GM19324 (cell line): ENCODE measurements around the gene ATF7IP.
"Not testable (repeated sequence)": the region's sequence is repeated elsewhere in the genome, so short reads cannot be mapped to it uniquely, and the experiment has no call there.

ENCODE experiments used
- ATAC-seq: cut with Tn5 transposase; IDR thresholded peaks from one replicate; pipeline ENCODE4 v1.9.1; 2021; ENCODE audit warnings: mild to moderate bottlenecking, moderate library complexity; ENCODE audit not compliant: unreplicated experiment, low FRiP score

Gene ATF7IP, protein sequence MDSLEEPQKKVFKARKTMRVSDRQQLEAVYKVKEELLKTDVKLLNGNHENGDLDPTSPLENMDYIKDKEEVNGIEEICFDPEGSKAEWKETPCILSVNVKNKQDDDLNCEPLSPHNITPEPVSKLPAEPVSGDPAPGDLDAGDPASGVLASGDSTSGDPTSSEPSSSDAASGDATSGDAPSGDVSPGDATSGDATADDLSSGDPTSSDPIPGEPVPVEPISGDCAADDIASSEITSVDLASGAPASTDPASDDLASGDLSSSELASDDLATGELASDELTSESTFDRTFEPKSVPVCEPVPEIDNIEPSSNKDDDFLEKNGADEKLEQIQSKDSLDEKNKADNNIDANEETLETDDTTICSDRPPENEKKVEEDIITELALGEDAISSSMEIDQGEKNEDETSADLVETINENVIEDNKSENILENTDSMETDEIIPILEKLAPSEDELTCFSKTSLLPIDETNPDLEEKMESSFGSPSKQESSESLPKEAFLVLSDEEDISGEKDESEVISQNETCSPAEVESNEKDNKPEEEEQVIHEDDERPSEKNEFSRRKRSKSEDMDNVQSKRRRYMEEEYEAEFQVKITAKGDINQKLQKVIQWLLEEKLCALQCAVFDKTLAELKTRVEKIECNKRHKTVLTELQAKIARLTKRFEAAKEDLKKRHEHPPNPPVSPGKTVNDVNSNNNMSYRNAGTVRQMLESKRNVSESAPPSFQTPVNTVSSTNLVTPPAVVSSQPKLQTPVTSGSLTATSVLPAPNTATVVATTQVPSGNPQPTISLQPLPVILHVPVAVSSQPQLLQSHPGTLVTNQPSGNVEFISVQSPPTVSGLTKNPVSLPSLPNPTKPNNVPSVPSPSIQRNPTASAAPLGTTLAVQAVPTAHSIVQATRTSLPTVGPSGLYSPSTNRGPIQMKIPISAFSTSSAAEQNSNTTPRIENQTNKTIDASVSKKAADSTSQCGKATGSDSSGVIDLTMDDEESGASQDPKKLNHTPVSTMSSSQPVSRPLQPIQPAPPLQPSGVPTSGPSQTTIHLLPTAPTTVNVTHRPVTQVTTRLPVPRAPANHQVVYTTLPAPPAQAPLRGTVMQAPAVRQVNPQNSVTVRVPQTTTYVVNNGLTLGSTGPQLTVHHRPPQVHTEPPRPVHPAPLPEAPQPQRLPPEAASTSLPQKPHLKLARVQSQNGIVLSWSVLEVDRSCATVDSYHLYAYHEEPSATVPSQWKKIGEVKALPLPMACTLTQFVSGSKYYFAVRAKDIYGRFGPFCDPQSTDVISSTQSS

DNA sequence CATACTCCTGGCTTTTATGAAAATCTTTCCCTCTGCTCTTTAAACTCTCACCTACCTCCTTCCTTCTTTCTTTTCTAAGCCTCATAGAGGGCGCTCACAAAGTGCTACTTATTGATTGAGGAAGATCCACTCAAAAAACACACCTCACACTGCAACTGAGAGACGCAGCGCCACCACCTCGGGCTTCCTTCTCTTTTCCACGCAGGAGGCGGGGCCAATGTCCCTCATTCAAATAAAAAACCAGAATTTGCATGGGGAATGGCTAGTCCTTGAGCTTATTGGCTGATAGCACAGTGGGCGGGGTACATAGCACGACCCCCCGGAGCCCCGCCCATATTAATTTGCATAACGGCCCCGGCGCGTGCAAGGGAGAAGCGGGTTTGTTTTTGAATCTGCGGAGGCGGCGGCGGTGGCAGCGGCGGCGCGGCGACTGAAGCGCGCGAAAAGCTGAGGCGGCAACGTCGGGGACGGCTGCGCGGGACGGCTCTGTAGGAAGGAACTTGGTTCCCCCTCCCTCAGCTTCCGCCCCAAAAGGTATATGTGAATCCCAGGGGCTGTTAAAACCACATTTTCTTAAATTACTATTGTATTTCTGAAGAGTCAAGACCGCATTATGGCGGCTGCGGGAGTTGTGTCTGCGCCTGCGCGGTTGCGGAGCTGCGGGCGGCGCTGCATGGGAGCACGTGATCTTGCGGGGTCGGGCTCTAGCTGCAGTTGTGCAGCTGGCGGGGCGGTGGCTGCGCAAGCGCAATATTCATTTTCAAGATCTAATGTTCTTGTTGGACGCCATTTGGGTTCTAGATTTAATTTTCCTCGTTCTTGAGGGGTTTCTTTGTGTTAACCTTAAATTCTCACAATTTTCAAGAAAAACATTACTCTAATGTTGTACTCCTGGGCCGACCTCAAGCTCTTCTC lies at the start of gene ATF7IP:
Gene ATF7IP (plus strand): TSS at position 389 of the 915 bp plus-strand sequence. CDS start 58,234 bp downstream, outside the sequence.
- ATAC-seq = peak; percentile 80

DNA sequence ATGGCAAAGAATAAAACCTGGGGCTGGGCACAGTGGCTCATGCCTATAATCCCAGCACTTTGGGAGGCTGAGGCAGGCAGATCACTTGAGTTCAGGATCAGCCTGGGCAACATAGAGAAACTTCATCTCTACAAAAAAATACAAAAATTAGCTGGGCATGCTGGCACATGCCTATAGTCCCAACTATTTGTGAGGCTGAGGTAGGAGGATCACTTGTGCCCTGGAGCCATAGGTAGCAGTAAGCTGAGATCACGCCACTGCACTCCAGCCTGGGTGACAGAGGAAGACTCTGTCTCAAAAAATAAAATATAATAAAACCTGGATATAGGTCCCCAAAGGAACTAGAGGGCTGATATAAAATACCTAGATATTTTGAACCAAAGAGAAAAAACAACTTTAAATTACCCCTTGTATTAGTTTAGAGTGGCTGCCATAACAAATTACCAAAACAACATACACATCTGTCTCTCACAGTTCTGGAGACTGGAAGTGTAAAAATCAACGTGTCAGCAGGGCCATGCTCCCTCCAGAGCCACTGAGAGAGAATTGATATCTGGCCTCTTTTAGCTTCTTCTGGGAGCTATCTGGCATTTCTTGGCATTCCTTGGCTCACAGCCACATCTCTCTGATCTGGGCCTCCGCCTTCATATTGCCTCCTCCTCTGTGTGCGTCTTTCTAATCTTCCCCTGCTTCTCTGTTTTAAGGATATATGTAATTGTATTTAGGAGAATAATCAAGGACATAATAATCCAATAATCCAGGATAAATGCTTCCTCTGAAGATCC lies 47.9 kb upstream of the ATF7IP start:
- ATAC-seq = no peak

DNA sequence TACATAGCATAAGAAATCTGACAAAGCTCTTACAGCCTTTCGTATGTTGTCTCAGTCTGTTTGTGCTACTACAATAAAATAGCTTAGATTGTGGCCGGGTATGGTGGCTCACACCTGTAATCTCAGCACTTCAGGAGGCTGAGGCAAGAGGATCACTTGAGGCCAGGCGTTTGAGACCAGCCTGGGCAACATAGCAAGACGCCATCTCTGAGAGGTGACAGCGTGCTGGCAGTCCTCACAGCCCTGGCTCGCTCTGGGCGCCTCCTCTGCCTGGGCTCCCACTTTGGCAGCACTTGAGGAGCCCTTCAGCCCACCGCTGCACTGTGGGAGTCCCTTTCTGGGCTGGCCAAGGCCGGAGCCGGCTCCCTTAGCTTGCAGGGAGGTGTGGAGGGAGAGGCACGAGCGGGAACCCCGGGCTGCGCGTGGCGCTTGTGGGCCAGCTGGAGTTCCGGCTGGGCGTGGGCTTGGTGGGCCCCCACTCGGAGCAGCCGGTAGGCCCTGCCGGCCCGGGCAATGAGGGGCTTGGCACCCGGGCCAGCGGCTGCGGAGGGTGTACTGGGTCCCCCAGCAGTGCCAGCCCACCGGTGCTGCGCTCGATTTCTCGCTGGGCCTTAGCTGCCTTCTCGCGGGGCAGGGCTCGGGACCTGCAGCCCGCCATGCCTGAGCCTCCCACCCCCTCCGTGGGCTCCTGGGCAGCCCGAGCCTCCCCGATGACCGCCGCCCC lies 45.6 kb upstream of the ATF7IP start:
- not testable (repeated sequence) for ATAC-seq

DNA sequence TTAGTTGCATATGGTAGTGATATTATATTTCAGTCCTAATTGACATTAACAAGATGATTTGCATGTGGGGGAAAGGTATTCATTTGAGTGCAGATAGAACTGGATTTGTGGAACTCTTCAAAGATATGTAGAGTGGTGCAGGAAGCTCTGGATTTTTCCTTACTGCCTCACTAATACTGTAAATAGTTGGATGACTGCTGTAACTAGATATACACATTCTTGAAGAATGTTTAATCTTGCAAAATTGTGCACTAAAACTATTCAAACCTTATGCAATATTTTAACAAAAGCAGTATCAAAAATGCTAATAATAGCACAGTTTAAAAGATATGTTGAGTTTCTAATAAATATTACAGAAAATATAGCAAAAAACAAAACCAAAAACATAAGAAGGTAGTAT lies 43.1 kb upstream of the ATF7IP start:
- ATAC-seq = no peak

DNA sequence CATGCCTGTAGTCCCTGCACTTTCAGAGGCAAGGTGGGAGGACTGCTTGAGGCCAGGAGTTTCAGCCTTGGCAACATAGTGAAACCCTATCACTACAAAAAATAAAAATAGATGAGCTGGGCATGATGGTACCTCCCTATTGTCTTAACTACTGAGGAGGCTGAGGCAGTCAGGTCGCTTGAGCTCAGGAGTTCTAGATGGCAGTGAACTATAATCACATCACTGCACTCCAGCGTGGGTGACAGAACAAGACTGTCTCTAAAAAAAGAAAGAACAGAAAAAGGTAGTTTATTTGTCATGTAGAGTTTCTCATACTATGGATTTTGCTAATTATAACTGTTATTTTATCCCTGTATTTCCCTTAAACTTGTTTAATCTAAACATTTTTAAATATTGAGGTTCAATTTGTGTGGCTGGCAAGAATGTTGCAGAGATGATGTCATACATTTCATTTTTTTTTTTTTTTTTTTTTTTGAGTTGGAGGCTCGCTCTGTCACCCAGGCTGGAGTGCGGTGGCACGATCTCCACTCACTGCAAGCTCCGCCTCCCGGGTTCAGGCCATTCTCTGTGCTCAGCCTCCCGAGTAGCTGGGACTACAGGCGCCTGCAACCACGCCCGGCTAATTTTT lies 39.7 kb upstream of the ATF7IP start:
- ATAC-seq = no peak

DNA sequence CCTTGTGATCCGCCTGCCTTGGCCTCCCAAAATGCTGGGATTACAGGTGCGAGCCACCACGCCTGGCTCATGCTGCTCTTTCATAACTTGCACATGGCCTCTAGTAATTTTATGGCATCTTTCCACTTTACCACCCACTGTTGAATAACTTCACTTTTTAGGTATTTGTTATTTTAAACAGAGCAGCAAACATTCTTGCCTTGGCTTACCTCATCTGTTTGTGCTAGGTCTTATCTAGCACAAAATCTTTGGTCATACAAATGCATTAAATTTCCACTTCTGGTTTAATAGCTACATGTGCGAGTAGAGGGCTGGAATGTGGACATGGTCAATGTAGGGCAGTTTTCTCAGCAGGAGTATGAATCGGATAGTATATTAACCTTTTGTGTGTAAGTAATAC lies 38.8 kb upstream of the ATF7IP start:
- no peak for ATAC-seq

DNA sequence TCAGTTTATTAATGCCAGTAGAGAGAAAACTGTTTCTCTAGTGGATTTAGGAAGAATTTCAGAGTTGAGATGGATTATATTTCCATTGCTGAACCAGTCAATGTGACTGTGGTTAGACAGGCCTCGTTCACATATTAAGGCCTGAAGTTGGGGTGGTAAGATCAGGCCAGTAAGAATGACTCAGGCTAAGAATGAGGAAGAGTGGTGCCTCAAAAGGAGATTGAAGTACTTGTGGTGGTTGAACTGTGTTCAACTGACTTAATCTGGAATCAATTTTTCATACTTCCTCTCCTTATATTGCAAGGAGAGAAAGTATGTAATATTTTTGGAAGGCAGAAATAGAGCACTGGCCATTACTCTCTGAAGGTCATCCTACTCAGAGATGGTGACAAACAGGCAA lies 37.8 kb upstream of the ATF7IP start:
- ATAC-seq = no peak

DNA sequence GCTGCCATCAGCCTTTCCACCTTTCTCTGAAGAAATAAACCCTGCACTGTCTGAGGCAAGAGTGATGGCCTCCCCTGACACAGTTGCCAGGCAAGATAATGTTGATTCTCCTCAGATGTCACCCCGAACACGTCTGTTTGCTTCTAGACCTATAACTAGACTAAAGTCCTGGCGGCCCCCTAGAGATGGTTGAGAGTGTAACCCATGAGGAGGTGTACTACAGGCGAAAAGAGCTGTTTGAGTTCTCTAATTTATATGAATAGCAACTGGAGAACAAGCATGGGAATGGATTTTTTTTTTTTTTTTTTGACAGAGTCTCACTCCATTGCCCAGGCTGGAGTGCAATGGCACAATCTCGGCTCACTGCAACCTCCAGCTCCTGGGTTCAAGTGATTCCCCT lies 33.0 kb upstream of the ATF7IP start:
- no peak for ATAC-seq

DNA sequence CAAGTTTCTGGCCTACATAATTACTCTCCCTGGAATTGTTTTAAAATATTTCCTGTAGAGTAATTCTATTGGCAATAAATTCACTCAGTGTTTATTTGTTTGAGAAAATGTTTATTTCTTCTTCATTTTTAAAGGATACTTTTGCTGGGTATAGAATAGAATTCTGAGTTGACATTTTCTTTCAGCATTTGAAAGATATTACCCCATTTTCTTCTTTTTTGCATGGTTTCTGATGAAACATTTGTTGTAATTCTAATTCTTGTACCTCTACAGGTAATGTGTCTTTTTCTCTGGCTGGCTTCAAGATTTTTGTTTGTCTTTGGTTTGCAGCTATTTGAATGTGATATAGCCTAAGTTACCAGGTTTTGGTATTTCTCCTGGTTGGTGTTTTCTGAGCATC lies 25.1 kb upstream of the ATF7IP start:
- no peak for ATAC-seq

DNA sequence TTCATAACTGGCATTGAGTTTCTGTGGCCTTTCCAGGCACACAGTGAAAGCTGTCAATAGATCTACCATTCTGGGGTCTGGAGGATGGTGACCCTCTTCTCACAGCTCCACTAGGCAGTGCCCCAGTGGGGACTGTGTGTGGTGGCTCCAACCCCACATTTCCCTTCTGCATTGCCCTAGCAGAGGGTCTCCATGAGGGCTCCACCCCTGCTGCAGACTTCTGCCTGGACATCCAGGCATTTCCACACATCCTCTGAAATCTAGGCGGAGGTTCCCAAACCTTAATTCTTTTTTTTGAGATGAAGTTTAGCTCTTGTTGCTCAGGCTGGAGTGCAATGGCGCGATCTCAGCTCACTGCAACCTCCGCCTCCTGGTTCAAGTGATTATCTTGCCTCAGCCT lies 14.0 kb upstream of the ATF7IP start:
- ATAC-seq = not testable (repeated sequence)

DNA sequence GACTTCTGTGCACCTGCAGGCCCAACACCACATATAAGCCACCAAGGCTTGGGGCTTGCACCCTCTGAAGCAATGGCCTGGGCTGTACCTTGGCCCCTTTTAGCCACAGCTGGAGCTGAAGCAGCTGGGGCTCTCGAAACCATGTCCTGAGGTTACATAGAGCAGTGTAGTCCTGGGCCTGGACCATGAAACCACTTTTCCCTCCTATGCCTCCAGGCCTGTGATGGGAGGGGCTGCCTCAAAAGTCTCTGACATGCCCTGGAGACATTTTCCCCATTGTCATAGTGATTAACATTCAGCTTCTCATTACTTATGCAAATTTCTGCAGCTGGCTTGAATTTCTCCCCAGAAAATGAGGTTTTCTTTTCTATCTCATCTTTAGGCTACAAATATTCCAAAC lies 13.4 kb upstream of the ATF7IP start:
- ATAC-seq = not testable (repeated sequence)

DNA sequence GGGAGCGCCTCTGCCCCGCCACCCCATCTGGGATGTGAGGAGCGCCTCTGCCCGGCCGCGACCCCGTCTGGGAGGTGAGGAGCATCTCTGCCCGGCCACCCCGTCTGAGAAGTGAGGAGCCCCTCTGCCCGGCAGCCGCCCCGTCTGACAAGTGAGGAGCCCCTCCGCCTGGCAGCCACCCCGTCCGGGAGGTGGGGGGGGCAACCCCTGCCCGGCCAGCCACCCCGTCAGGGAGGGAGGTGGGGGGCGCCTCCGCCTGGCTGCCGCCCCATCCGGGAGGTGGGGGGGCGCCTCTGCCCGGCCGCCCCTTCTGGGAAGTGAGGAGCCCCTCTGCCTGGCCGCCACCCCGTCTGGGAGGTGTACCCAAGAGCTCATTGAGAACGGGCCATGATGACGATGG lies 10.8 kb upstream of the ATF7IP start:
- ATAC-seq = not testable (repeated sequence)

DNA sequence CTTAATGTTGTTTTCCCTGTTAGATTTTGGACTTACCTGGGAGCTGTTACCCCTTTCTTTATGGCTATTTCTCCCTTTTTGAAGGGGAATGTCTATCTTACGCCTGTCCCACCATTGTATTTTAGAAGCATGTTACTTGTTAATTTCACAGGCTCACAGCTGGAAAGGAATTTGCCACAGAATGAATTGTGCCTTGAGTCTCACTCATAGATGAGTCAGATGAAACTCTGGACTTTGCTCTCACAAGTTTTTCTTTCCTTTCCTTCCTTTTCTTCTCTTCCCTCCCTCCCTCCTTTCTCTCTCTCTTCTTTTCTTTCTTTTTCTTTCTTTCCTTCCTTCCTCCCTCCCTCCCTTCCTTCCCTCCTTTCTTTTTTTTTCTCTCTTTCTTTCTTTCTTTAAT lies 9.3 kb upstream of the ATF7IP start:
- ATAC-seq = no peak

DNA sequence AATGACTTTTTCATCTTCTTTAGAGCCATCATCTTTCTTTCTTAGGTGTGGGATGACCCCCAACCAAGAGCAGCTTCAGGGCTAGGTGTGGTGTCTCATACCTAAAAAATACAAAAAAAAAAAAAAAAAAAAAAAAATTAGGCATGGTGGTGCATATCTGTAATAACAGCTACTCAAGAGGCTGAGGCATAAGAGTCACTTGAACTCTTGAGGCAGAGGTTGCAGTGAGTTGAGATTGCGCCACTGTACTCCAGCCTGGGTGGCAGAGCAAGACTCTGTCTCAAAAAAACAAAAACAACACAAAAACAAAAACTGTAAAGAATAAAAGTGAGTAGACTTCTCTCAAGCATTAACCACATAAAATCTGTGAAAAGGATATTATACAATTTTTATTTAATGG lies 8.0 kb upstream of the ATF7IP start:
- no peak for ATAC-seq

DNA sequence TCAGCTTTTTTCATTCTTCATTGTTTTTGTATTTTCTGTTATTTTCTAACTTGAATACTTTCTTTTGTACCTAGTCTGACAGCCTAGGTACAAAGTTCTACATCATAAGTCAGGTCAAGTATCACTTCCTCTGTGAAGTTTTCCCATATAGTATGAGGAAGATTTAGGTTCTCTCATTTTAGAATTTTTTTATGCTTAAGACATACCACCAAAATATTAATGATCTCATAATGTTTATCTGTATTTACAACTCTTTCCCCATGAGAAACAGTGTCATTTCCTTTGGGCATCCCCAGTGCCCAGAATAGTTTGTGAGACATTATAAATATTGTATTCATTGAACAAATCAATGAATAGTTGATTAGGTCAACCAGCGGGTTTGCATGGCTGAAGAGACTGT lies 3.1 kb upstream of the ATF7IP start:
- no peak for ATAC-seq

DNA sequence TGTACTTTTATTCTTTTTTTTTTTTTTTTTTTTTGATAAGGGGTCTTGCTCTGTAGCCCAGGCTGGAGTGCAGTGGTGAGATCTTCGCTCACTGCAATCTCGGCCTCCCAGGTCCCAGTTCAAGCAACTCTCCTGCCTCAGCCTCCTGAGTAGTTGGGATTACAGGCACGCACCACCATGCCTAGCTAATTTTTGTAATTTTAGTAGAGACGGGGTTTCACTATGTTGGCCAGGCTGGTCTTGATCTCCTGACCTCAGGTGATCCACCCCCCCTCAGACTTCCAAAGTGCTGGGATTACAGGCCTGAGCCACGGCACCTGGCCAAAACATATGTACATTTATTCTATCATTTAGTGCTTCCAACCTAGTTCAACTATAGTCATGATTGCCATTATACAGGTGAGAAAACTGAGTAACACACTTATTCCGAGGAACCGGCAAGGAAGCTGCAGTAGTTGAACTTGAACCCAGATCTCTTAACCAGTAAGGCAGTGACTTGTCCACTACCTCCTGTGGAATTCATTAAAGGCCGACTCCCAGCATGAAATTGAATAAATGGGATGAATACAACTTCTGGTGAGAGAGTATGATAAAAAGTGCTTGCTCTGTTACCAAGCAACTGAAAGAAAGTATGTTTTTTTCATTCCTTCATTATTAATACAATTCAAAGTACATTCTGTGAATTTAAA lies 755 bp upstream of the ATF7IP start:
- ATAC-seq = no peak
